Sigmoid colon (tissue), 7 donors: ENCODE results near the gene ZNF664. TPM values are rescaled to one million over a fixed set of nuclear protein-coding genes. Genes with fewer than 3 reads are reported as not detected.
A peak's percentile ranks its signal among the peaks of the same experiment; 100 is the strongest.

Experiments
- DNase-seq: peaks from one replicate; pipeline ENCODE4 v3.0.0-alpha.2; 2019
- H3K27ac ChIP-seq, 4 donors: fragments of 200-600 bp; sonication (generic); one replicate each; pipeline ENCODE4 v1.5.1; 2016 to 2019; ENCODE audit warnings: mild to moderate bottlenecking in 1 of 4
- H3K27me3 ChIP-seq, 3 donors: fragments of 200-600 bp; sonication (generic); one replicate each; pipeline ENCODE4 v1.5.1; 2019; ENCODE audit warnings: mild to moderate bottlenecking in 1 of 3
- H3K36me3 ChIP-seq, 4 donors: fragments of 200-600 bp; sonication (generic); one replicate each; pipeline ENCODE4 v1.5.1; 2016 to 2019
- H3K4me1 ChIP-seq, 4 donors: fragments of 200-600 bp; sonication (generic); one replicate each; pipeline ENCODE4 v1.5.1; 2017 to 2019
- H3K4me3 ChIP-seq, 4 donors: fragments of 200-600 bp; sonication (generic); one replicate each; pipeline ENCODE4 v1.5.1; 2017 to 2019; ENCODE audit warnings: mild to moderate bottlenecking in 2 of 4, moderate library complexity in 1 of 4
- H3K9me3 ChIP-seq, 4 donors: fragments of 200-600 bp in 3 of 4; sonication (generic) in 3 of 4; one replicate each; pipeline versions ENCODE4 v1.5.1 to v1.6.1; 2013 to 2019
- CTCF ChIP-seq, 4 experiments: fragments of 450-650 bp in 3 of 4; fragments of 200-600 bp in 1 of 4; IDR thresholded peaks; one replicate each; pipeline ENCODE4 v1.5.1; 2016 to 2019; ENCODE audit warnings: antibody characterized with exemption in 4 of 4, mild to moderate bottlenecking in 3 of 4, moderate library complexity in 2 of 4
- EP300 ChIP-seq, 4 donors: sonication (generic); formaldehyde crosslinking; IDR thresholded peaks; one replicate each; pipeline ENCODE4 v1.6.1; 2017; ENCODE audit warnings: antibody characterized with exemption in 4 of 4
- POLR2A ChIP-seq, 2 donors: fragments of 450-650 bp; IDR thresholded peaks; one replicate each; pipeline ENCODE4 v1.6.1; 2016; ENCODE audit warnings: antibody characterized with exemption in 2 of 2, mild to moderate bottlenecking in 2 of 2, moderate library complexity in 2 of 2
- POLR2AphosphoS5 ChIP-seq, 4 donors: sonication (generic); formaldehyde crosslinking; IDR thresholded peaks; one replicate each; pipeline ENCODE4 v1.6.1; 2017; ENCODE audit warnings: antibody characterized with exemption in 4 of 4
- WGBS, 2 donors: extraction: QIAGEN DNeasy Blood & Tissue Kit; methylation state at CpG; one replicate each; pipeline ENCODE4 v1.1.7; 2013; 5-methylcytosine and 5-hydroxymethylcytosine counted together
- intact Hi-C: fragments of 100-400 bp; cut with DNase I; formaldehyde crosslinking; loops from one replicate; pipeline ENCODE4 v1.15.1; 2023
- polyA plus RNA-seq, 3 donors: library from polyadenylated mRNA; stranded (reverse); fragments of 200-250 nt; gene quantifications; one replicate each; pipeline ENCODE4 v1.2.3, GENCODE V29; 2013
- total RNA-seq, 4 donors: library from RNA; depleted of rRNA; stranded (reverse); fragments of >200 nt; gene quantifications; one replicate each; pipeline ENCODE4 v1.1.0, GENCODE V29; 2016
- donor health status: healthy with polysubstance abuse.
- donor health status: Bipolar disorder and iron deficiency.
- donor health status: healthy.

Gene ZNF664
- total and polyA plus RNA-seq, 7 donors: 43.4 to 74.0 (median 62.5) TPM

- H3K27ac ChIP-seq: peak overlapping the region in 1 of 4 donors; percentile 39
These were observed 45.5 kb downstream of the ZNF664 start for GRCh38 chr12:124018539-124018938.

GRCh38 chr12:124019115-124019514, 46.1 kb downstream of the ZNF664 start:
- peaks cover 0 to under 1% (median 0%) of the 10 kb centered on the region in 4 donors for H3K36me3 ChIP-seq
- no peak overlapping the region for H3K4me3 ChIP-seq
- H3K27me3 ChIP-seq: no peaks in the 10 kb centered on the region
- no peak for DNase-seq
- no peaks in the 10 kb centered on the region for H3K9me3 ChIP-seq
- TF ChIP-seq POLR2AphosphoS5 (IDR thresholded peaks at IDR 0.05) (no peak), EP300 (IDR thresholded peaks at IDR 0.05) (no peak), CTCF (IDR thresholded peaks at IDR 0.05) (no peak), POLR2A (IDR thresholded peaks at IDR 0.05) (no peak)
- H3K4me1 ChIP-seq: peaks cover 0 to 4% (median 1%) of the 10 kb centered on the region in 4 donors
- intact Hi-C loops: no loop called here
- no peak overlapping the region for H3K27ac ChIP-seq

More at GRCh38 chr12:124018539-124018938, 45.5 kb downstream of the ZNF664 start:
- TF ChIP-seq CTCF (IDR thresholded peaks at IDR 0.05) (no peak), POLR2AphosphoS5 (IDR thresholded peaks at IDR 0.05) (no peak), POLR2A (IDR thresholded peaks at IDR 0.05) (no peak), EP300 (IDR thresholded peaks at IDR 0.05) (no peak)
- Histone ChIP-seq H3K4me1 (peaks cover 0 to 4% (median 1%) of the 10 kb centered on the region in 4 donors), H3K36me3 (peaks cover 0 to 6% (median 2%) of the 10 kb centered on the region in 4 donors), H3K9me3 (no peaks in the 10 kb centered on the region), H3K4me3 (no peak overlapping the region), H3K27me3 (no peaks in the 10 kb centered on the region)
- intact Hi-C loops: no loop called here
- DNase-seq: no peak
- WGBS, 2 donors: 63 to 84% methylated on average over 2 of the region's 2 CpGs

- no peak overlapping the region for H3K27ac ChIP-seq
- H3K9me3 ChIP-seq: no peaks in the 10 kb centered on the region
- intact Hi-C loops: no loop called here
- TF ChIP-seq POLR2A (IDR thresholded peaks at IDR 0.05): no peak
- WGBS, 2 donors: 79 to 90% methylated on average over 2 of the region's 2 CpGs
- peaks cover 0 to 4% (median 1%) of the 10 kb centered on the region in 4 donors for H3K4me1 ChIP-seq
- H3K4me3 ChIP-seq: no peak overlapping the region
- DNase-seq: no peak
- H3K27me3 ChIP-seq: no peaks in the 10 kb centered on the region
- no peaks in the 10 kb centered on the region for H3K36me3 ChIP-seq
These were observed 47.5 kb downstream of the ZNF664 start for GRCh38 chr12:124020514-124020949.

- intact Hi-C loops: no loop called here
- Histone ChIP-seq H3K36me3 (no peaks in the 10 kb centered on the region), H3K9me3 (no peaks in the 10 kb centered on the region), H3K4me1 (peaks cover 0 to 4% (median 1%) of the 10 kb centered on the region in 4 donors), H3K27ac (no peak overlapping the region), H3K27me3 (no peaks in the 10 kb centered on the region), H3K4me3 (no peak overlapping the region)
- TF ChIP-seq EP300 (IDR thresholded peaks at IDR 0.05): no peak
- TF ChIP-seq POLR2A (IDR thresholded peaks at IDR 0.05): no peak
- DNase-seq: no peak
- 67 to 73% methylated on average over 3 of the region's 3 CpGs for WGBS, 2 donors
These were observed 48.0 kb downstream of the ZNF664 start for GRCh38 chr12:124021007-124021406.

GRCh38 chr12:124022161-124022560, 49.1 kb downstream of the ZNF664 start:
- Histone ChIP-seq H3K4me3 (no peak overlapping the region), H3K36me3 (no peaks in the 10 kb centered on the region), H3K4me1 (peaks cover 0 to 9% (median 5%) of the 10 kb centered on the region in 4 donors), H3K9me3 (no peaks in the 10 kb centered on the region), H3K27me3 (no peaks in the 10 kb centered on the region), H3K27ac (no peak overlapping the region)
- intact Hi-C loops: no loop called here
- WGBS, 2 donors: 94 to 95% methylated on average over 3 of the region's 3 CpGs
- TF ChIP-seq POLR2AphosphoS5 (IDR thresholded peaks at IDR 0.05) (no peak), EP300 (IDR thresholded peaks at IDR 0.05) (no peak), POLR2A (IDR thresholded peaks at IDR 0.05) (no peak)
- no peak for DNase-seq

GRCh38 chr12:124024263-124024678, 51.3 kb downstream of the ZNF664 start:
- 60 to 82% methylated on average over 8 of the region's 8 CpGs for WGBS, 2 donors
- H3K27ac ChIP-seq: no peak overlapping the region
- intact Hi-C loops: no loop called here

More at GRCh38 chr12:124024263-124024678, 51.3 kb downstream of the ZNF664 start:
- Histone ChIP-seq H3K36me3 (no peaks in the 10 kb centered on the region), H3K4me3 (no peak overlapping the region), H3K4me1 (peaks cover 0 to 12% (median 7%) of the 10 kb centered on the region in 4 donors), H3K9me3 (no peaks in the 10 kb centered on the region), H3K27me3 (no peaks in the 10 kb centered on the region)
- no peak for DNase-seq
- TF ChIP-seq EP300 (IDR thresholded peaks at IDR 0.05) (no peak), POLR2AphosphoS5 (IDR thresholded peaks at IDR 0.05) (no peak), POLR2A (IDR thresholded peaks at IDR 0.05) (no peak), CTCF (IDR thresholded peaks at IDR 0.05) (no peak)
